ENCODE data around the gene BMP7. TPM values are rescaled to one million over a fixed set of nuclear protein-coding genes. Genes with fewer than 3 reads are reported as not detected.
"Not testable (repeated sequence)": the region's sequence is repeated elsewhere in the genome, so short reads cannot be mapped to it uniquely, and the experiment has no call there.

The BMP7 gene
- total RNA-seq, 2 experiments from 2014 or later: not detected

DNA sequence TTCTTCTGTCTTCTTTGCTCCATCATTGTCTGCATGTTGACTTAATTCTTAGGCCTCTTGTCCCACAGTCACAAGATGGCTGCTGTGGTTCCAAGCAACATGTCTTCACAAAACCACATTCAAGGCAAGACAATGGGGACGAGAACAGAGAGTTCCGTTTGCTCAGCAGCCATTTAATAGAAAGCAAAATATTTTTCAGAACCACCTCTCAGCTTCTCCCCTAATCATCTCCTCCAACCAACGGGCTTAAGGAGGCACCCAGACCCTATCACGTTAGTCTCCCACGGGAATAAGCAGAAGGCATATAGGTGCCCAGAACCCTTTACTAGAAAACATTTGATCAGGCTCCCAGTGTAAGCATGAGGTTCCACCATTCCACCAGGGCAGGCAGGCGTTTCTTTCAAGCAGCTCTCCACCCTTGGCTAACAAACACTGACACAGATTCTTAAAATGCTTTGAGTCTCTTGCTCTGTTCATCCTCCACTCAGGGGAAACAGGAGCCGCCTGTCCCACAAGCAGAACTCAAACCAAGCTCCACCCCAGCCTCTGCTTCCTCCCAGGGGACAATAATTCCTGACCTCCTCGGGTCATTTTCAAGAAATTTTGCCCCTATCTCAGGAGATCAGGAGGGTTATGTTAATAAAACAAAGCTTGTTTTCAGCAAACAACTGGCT lies 19.0 kb downstream of the BMP7 start:
- no peak for DNase-seq
- Mint-ChIP-seq H3K9me3 (no peaks in the 10 kb centered on the region), H3K27me3 (no peaks in the 10 kb centered on the region), H3K4me3 (no peak overlapping the region), H3K27ac (no peak overlapping the region), H3K36me3 (ENCODE audit: low read depth) (no peaks in the 10 kb centered on the region), H3K4me1 (peaks cover 5% of the 10 kb centered on the region)
- CTCF ChIA-PET: interaction anchor here (1.3 kb wide), 1 partner anchor 13 kb away, joined by 3 read pairs; no protein-coding TSS in a partner anchor
- POLR2A ChIA-PET: no interaction called here

GRCh38 chr20:57245997-57246396 lies 20.4 kb downstream of the BMP7 start:
- DNase-seq: no peak
- H3K27ac Mint-ChIP-seq: no peak overlapping the region
- H3K4me1 Mint-ChIP-seq: peaks cover under 1% of the 10 kb centered on the region
- H3K4me3 Mint-ChIP-seq: no peak overlapping the region
- no peaks in the 10 kb centered on the region for H3K27me3 Mint-ChIP-seq
- POLR2A ChIA-PET: no interaction called here
- H3K36me3 Mint-ChIP-seq (ENCODE audit: low read depth): no peaks in the 10 kb centered on the region
- H3K9me3 Mint-ChIP-seq: no peaks in the 10 kb centered on the region
- CTCF ChIA-PET: no interaction called here

GRCh38 chr20:57244627-57245214 lies 21.7 kb downstream of the BMP7 start:
- Mint-ChIP-seq H3K4me1 (no peaks in the 10 kb centered on the region), H3K4me3 (no peak overlapping the region), H3K27me3 (no peaks in the 10 kb centered on the region), H3K27ac (no peak overlapping the region), H3K9me3 (no peaks in the 10 kb centered on the region), H3K36me3 (ENCODE audit: low read depth) (no peaks in the 10 kb centered on the region)
- DNase-seq: no peak
- ChIA-PET CTCF (no interaction called here), POLR2A (interaction anchor here (0.7 kb wide), 1 partner anchor 76 kb away, joined by 9 read pairs; no protein-coding TSS in a partner anchor)

DNA sequence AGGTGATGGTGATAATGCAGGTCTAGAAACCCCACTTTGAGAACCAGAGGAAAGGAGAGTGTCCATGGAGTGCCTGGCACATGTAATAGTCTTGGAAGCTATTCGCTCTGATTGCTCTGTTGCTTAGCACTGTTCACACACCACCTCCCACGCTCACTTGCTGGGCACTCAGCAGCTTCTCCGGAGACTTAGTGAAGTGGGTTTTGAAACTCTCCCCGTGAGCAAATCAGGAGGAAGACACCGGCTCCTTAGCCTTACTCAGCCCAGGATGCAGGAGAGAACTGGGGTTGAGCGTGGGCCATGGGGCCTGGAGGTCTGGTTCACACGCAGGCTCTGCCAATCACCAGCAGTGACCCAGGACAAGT lies 22.2 kb downstream of the BMP7 start:
- no peaks in the 10 kb centered on the region for H3K36me3 Mint-ChIP-seq (ENCODE audit: low read depth)
- no peaks in the 10 kb centered on the region for H3K27me3 Mint-ChIP-seq
- no peak overlapping the region for H3K4me3 Mint-ChIP-seq
- no peaks in the 10 kb centered on the region for H3K9me3 Mint-ChIP-seq
- POLR2A ChIA-PET: no interaction called here
- H3K27ac Mint-ChIP-seq: no peak overlapping the region
- H3K4me1 Mint-ChIP-seq: no peaks in the 10 kb centered on the region
- CTCF ChIA-PET: no interaction called here
- DNase-seq: no peak

GRCh38 chr20:57243480-57244220 lies 22.8 kb downstream of the BMP7 start:
- DNase-seq: no peak
- H3K36me3 Mint-ChIP-seq (ENCODE audit: low read depth): no peaks in the 10 kb centered on the region
- no peaks in the 10 kb centered on the region for H3K4me1 Mint-ChIP-seq
- CTCF ChIA-PET: no interaction called here
- no peak overlapping the region for H3K4me3 Mint-ChIP-seq
- no peaks in the 10 kb centered on the region for H3K9me3 Mint-ChIP-seq
- no peaks in the 10 kb centered on the region for H3K27me3 Mint-ChIP-seq
- POLR2A ChIA-PET: no interaction called here
- no peak overlapping the region for H3K27ac Mint-ChIP-seq

DNA sequence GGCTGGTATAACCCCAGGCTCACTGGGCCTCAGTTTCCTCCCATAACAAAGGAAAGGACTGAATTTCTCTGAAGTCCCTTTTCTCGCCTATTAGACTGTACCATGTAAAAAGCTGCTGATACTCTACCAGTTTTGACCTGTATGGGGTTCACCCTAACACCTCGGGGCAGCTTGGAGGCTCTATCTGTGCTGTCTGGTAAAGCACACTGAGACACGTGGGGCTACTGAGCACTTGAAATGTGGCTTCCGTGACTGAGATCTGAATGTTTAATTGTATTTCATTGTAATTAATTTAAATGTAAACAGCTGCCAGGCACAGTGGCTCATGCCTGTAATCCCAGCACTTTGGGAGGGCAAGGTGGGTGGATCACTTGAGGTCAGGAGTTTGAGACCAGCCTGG lies 24.0 kb downstream of the BMP7 start:
- peaks cover 3% of the 10 kb centered on the region for H3K27me3 Mint-ChIP-seq
- H3K9me3 Mint-ChIP-seq: no peaks in the 10 kb centered on the region
- no peaks in the 10 kb centered on the region for H3K36me3 Mint-ChIP-seq (ENCODE audit: low read depth)
- no peak for DNase-seq
- no peak overlapping the region for H3K27ac Mint-ChIP-seq
- H3K4me3 Mint-ChIP-seq: no peak overlapping the region
- no peaks in the 10 kb centered on the region for H3K4me1 Mint-ChIP-seq
- POLR2A ChIA-PET: no interaction called here
- CTCF ChIA-PET: interaction anchor here (0.6 kb wide), 1 partner anchor 346 kb away, joined by 3 read pairs; no protein-coding TSS in a partner anchor

DNA sequence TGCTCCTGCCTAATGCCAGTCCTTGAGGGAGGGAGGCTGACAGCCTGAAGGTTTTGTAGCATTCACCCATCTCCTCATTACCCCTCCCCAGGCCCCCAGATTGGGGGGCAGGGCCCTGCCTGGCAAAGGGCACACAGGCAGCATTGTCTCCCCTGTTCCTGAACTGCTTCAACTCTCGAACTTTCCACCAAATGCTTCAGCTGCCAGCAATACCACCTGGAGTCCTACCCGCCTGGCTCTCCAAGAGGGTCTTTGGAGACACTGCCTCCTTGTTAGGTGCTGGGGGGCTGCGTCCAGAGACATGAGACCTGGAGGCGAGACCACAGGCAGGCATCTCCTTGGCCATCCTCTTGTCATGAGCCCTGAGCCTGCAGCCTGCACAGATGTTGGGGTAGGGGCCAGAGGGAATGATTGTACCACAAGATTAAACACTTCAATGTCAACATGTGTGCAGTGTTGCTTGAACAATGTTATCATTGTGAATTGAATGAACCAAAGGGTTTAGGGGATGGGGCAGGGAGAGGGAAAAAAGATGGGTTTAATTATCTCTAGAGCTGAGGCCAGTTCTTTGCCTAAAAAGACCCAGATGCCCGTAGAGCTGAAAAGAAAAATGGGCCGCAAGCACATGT lies 25.0 kb downstream of the BMP7 start:
- CTCF ChIA-PET: no interaction called here
- peaks cover 3% of the 10 kb centered on the region for H3K27me3 Mint-ChIP-seq
- DNase-seq: no peak
- H3K9me3 Mint-ChIP-seq: no peaks in the 10 kb centered on the region
- no peak overlapping the region for H3K27ac Mint-ChIP-seq
- no peak overlapping the region for H3K4me3 Mint-ChIP-seq
- H3K4me1 Mint-ChIP-seq: no peaks in the 10 kb centered on the region
- POLR2A ChIA-PET: no interaction called here
- H3K36me3 Mint-ChIP-seq (ENCODE audit: low read depth): no peaks in the 10 kb centered on the region

- Mint-ChIP-seq H3K4me3 (no peak overlapping the region), H3K27me3 (peaks cover 9% of the 10 kb centered on the region), H3K4me1 (no peaks in the 10 kb centered on the region), H3K36me3 (ENCODE audit: low read depth) (no peaks in the 10 kb centered on the region), H3K27ac (no peak overlapping the region), H3K9me3 (no peaks in the 10 kb centered on the region)
- CTCF ChIA-PET: no interaction called here
- POLR2A ChIA-PET: no interaction called here
- no peak for DNase-seq
These were observed 25.7 kb downstream of the BMP7 start for GRCh38 chr20:57240581-57241362.

DNA sequence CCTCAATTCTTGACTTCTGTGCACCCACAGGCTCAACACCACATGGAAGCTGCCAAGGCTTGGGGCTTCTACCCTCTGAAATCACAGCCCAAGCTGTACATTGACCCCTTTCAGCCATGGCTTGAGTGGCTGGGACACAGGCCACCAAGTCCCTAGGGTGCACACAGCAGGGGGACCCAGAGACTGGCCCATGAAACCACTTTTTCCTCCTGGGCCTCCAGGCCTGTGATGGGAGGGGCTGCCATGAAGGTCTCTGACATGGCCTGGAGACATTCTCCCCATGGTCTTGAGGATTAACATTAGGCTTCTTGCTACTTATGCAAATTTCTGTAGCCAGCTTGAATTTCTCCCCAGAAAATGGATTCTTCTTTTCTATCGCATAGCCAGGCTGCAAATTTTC lies 26.7 kb downstream of the BMP7 start:
- H3K9me3 Mint-ChIP-seq; CTCF ChIA-PET; POLR2A ChIA-PET; H3K27ac Mint-ChIP-seq; DNase-seq; H3K4me3 Mint-ChIP-seq; H3K4me1 Mint-ChIP-seq; H3K36me3 Mint-ChIP-seq (ENCODE audit: low read depth): not testable (repeated sequence)
- peaks cover 16% of the 10 kb centered on the region for H3K27me3 Mint-ChIP-seq

GRCh38 chr20:57239324-57239723 lies 27.1 kb downstream of the BMP7 start:
- H3K4me3 Mint-ChIP-seq; POLR2A ChIA-PET; H3K36me3 Mint-ChIP-seq (ENCODE audit: low read depth); H3K9me3 Mint-ChIP-seq; CTCF ChIA-PET; DNase-seq; H3K4me1 Mint-ChIP-seq; H3K27ac Mint-ChIP-seq: not testable (repeated sequence)
- H3K27me3 Mint-ChIP-seq: peaks cover 18% of the 10 kb centered on the region

DNA sequence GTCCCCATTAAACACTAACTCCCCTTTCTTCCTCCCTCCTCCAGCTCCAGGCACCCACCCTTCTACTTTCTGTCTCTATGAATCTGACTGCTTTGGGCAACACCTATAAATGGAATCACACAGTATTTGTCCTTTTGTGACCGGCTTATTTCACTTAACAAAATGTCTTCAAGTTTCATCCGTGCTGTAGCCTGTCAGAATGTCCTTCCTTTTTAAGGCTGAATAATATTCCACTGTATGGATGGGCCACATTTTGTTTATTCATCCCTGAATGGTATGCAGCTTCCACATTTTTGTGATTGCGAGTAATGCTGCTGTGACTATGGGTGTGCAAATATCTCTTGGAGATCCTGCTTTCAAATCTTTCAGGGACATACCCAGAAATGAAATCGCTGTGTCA lies 28.4 kb downstream of the BMP7 start:
- POLR2A ChIA-PET: no interaction called here
- no peaks in the 10 kb centered on the region for H3K9me3 Mint-ChIP-seq
- no peak overlapping the region for H3K27ac Mint-ChIP-seq
- H3K36me3 Mint-ChIP-seq (ENCODE audit: low read depth): no peaks in the 10 kb centered on the region
- CTCF ChIA-PET: no interaction called here
- no peak for DNase-seq
- no peak overlapping the region for H3K4me3 Mint-ChIP-seq
- no peaks in the 10 kb centered on the region for H3K4me1 Mint-ChIP-seq
- H3K27me3 Mint-ChIP-seq: peaks cover 18% of the 10 kb centered on the region

- H3K9me3 Mint-ChIP-seq: no peaks in the 10 kb centered on the region
- no peak for DNase-seq
- CTCF ChIA-PET: no interaction called here
- H3K4me3 Mint-ChIP-seq: no peak overlapping the region
- POLR2A ChIA-PET: no interaction called here
- no peaks in the 10 kb centered on the region for H3K4me1 Mint-ChIP-seq
- no peak overlapping the region for H3K27ac Mint-ChIP-seq
- no peaks in the 10 kb centered on the region for H3K36me3 Mint-ChIP-seq (ENCODE audit: low read depth)
- H3K27me3 Mint-ChIP-seq: peaks cover 18% of the 10 kb centered on the region
These were observed 28.9 kb downstream of the BMP7 start for GRCh38 chr20:57237585-57237953.
